ENCODE results near the gene TRPM3.

- TF ChIP-seq ZBTB26 (tag by site-specific recombination; optimal IDR thresholded peaks at IDR 0.05) (no peak), ZNF76 (tag by site-specific recombination; IDR thresholded peaks at IDR 0.05; ENCODE audit: borderline replicate concordance, low read depth) (no peak), MYNN (tag by site-specific recombination; IDR thresholded peaks at IDR 0.05; ENCODE audit: borderline replicate concordance) (no peak), ZBTB20 (tag by site-specific recombination; IDR thresholded peaks at IDR 0.05) (no peak), ZNF202 (tag by site-specific recombination; IDR thresholded peaks at IDR 0.05; ENCODE audit: borderline replicate concordance) (no peak), GLI4 (tag by site-specific recombination; IDR thresholded peaks at IDR 0.05) (no peak), ZBTB6 (tag by site-specific recombination; IDR thresholded peaks at IDR 0.05) (no peak), REST (tag by site-specific recombination; IDR thresholded peaks at IDR 0.05) (no peak), ZNF529 (tag by site-specific recombination; IDR thresholded peaks at IDR 0.05; ENCODE audit: insufficient replicate concordance) (no peak), AEBP2 (tag by site-specific recombination; IDR thresholded peaks at IDR 0.05; ENCODE audit: borderline replicate concordance) (no peak)
These were observed 747 bp downstream of the TRPM3 start for GRCh38 chr9:71120501-71121247.
